Activated T-helper 1 cell treated with anti-CD3 and anti-CD28 coated beads, Interleukin-12 subunit alpha, Interleukin-12 subunit beta, Interleukin-2, Interleukin-4 antibody, amounts not matched to agents 30 ng/mL and 10 ng/mL and 1 ng/mL, durations not matched to agents 14 hours and 24 hours and 36 hours (primary cell): ENCODE measurements around the gene CLDN19. TPM values are rescaled to one million over a fixed set of nuclear protein-coding genes. Genes with fewer than 3 reads are reported as not detected.

Source experiments
- total RNA-seq: library from RNA; stranded (reverse); gene quantifications from 2 replicates; pipeline ENCODE4 v1.2.3, GENCODE V29; 2022

Gene CLDN19
- total RNA-seq, 1 donor from 2014 or later, result not detected

Other genes with a start within 250 kb of the CLDN19 start
- 89.7 and 94.6 TPM in 2 replicates for gene PPIH, start 81.8 kb downstream of the CLDN19 start, total RNA-seq
- 774 and 780 TPM in 2 replicates for gene YBX1, start 57.8 kb downstream of the CLDN19 start, total RNA-seq
- gene P3H1, start 26.8 kb upstream of the CLDN19 start, total RNA-seq, result 44.9 and 51.4 TPM in 2 replicates
- 6.4 and 7.6 TPM in 2 replicates for gene C1orf50, start 27.0 kb upstream of the CLDN19 start, total RNA-seq
- 0.12 and 0.29 TPM in 2 replicates for gene TMEM269, start 44.8 kb upstream of the CLDN19 start, total RNA-seq
- gene ERMAP, start 76.9 kb upstream of the CLDN19 start, total RNA-seq, result 3.4 and 3.7 TPM in 2 replicates
- 6.4 and 8.2 TPM in 2 replicates for gene SVBP, start 77.2 kb upstream of the CLDN19 start, total RNA-seq
- gene ZNF691, start 106.4 kb upstream of the CLDN19 start, total RNA-seq, result 10.0 and 12.9 TPM in 2 replicates
- 111 and 120 TPM in 2 replicates for gene SLC2A1, start 218.6 kb upstream of the CLDN19 start, total RNA-seq